ENCODE measurements around the gene PPFIBP1.

DNA sequence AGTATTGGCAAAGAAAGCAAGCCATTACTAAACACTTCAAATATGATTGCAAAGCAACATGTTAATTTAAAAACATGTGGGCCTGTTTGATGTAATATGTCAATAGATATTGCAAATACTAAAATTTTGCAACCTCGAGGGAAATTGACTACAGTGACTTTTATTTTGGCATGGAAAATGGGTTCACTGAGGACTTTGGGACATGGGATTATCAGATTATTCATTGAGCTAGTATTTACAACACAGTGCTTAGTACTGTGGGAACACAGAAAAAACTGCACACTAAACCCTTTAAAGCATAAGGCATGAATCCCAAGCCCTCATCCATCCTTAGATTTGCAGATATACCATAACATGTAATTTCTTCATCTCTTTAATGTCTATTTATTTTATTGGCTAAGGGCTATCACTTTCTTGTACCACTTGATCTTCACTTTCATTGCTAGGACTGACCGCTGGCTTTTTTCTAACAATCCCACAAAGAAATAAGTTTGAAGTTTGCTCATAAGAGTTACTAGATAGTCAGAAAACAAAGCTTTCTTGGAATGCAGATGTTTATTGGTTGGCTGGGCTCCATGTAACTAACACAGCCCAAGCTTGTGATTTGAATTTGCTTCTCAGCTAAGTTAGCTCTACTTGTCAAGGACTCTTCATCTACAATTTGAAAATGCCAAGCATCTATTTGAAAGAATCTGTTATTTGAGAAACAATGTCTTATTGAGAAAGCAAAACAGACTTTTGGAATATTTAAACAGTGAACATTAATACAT is 48.7 kb downstream of the PPFIBP1 start:
- TF ChIP-seq POLR2A (IDR thresholded peaks at IDR 0.05) (no peak), POLR2AphosphoS5 (IDR thresholded peaks at IDR 0.05) (no peak)
- TF ChIP-seq, protein P1, sequence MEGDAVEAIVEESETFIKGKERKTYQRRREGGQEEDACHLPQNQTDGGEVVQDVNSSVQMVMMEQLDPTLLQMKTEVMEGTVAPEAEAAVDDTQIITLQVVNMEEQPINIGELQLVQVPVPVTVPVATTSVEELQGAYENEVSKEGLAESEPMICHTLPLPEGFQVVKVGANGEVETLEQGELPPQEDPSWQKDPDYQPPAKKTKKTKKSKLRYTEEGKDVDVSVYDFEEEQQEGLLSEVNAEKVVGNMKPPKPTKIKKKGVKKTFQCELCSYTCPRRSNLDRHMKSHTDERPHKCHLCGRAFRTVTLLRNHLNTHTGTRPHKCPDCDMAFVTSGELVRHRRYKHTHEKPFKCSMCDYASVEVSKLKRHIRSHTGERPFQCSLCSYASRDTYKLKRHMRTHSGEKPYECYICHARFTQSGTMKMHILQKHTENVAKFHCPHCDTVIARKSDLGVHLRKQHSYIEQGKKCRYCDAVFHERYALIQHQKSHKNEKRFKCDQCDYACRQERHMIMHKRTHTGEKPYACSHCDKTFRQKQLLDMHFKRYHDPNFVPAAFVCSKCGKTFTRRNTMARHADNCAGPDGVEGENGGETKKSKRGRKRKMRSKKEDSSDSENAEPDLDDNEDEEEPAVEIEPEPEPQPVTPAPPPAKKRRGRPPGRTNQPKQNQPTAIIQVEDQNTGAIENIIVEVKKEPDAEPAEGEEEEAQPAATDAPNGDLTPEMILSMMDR (IDR thresholded peaks at IDR 0.05) = no peak

All from breast epithelium (tissue), 3 donors.